CD4-positive, alpha-beta T cell treated with Interleukin-4 for 4 hours (primary cell): ENCODE data around the gene HOXD9.

Experiments used
- DNase-seq: peaks from one replicate; pipeline ENCODE4 v3.0.0-alpha.2; 2020

Gene HOXD9

DNA sequence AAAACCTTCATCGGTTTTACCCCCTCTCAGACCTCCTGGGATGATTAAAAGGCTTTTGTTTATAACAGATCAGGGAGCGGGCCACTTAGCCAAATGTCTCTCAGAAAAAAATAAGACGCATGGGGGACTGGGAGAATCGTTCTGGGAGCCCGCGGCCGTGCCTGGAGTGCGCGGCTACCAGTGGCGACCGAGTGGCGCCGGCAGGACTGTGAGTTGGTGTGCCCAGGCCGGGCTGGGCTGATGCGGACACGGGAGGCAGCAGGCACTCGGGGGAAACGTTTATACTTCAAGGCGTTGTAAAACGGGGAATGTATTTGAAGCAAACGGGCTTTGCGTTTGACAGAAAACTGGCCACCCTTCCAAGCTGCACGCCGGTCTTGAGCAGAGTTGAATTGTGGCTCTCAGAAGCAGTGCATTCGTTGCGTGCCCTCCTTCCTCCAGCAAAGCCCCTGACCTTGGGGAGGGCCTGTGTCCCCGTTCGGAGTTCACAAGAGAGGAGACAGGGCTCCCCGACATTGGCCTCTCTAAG is 10.6 kb upstream of the HOXD9 start:
- DNase-seq, result no peak

DNA sequence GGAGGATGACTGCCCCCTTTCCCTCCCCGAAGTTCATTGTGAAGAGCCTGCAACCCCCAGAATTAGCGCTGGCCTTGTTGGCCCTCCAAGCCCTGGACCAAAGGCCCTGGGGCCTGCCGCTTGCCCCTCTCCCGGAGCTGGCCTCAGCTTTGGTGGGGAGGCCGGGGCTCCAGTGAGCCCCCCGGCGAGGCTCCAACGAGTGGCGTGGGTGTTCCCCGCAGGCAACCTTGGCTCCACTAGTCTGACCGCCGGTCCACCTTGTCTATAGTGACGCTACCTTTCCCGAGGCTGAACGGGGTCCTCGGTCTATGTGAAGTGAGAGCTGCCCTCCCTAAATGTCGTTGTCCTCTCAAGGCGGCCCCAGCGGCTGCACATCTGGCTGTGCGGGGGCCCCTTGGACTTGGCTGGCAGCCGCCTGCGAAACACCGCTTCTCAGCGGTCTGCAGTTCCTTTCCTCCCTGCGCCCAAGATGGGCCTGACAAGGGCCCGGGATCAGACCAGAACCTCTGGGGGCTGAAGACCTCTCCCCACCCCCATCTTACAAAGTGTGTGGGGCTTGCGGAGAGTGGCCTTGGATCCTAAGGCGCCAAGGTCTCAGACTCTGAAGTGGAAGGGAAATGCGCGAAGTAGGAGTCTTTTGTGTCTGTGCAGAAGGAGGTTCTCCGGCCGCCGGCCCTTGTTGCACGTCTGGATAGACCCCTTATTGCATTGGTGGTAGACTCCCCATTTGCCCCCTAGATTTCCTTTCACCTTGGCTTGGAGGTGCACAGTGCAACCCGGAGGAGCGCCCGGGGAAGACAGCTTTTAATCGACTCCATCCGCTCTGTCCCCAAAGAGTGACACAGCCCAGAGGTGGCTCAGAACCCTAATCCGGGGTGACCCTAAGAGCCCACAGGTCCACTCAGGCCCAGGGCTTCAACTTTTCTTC is 9.9 kb upstream of the HOXD9 start:
- DNase-seq, result no peak

DNA sequence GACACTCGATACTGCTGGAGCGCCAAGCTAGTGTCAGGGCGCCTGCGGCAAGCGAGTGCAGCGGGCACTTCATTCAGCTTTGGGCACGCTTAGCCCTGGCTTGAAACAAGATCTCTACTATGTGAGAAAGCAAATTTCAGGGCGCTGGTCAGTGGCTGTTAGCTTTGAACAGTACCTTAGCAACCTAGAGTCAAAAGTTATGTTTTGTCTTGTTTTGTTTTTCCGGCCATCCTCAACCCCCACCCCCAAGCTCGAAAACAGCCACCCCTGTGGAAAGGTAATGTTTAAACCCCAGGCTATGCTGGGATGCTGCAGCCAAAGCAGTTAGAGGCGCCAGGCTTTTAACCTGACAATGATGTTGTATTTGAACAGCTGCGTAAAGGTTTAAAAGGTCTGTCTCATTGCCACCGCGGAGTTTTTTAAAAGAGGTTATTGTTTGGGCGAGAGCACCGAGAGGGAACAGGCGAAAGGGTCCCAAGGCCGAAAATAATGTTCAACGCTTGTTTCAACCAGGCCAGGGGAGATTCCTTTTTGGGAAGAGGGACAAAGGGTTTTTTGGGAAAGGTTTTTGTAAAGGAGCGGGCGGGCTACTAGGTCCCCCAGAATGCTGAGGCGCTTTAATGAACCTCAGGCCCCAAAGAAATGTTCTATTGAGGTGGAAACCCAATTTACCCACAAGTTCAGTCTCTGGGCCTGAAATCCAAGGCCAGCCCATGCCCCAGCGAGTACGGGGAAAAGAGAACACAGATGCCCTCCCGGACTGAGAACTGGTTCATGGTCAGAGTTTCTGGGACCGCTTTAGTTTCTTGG is 8.2 kb upstream of the HOXD9 start:
- DNase-seq, result no peak

DNA sequence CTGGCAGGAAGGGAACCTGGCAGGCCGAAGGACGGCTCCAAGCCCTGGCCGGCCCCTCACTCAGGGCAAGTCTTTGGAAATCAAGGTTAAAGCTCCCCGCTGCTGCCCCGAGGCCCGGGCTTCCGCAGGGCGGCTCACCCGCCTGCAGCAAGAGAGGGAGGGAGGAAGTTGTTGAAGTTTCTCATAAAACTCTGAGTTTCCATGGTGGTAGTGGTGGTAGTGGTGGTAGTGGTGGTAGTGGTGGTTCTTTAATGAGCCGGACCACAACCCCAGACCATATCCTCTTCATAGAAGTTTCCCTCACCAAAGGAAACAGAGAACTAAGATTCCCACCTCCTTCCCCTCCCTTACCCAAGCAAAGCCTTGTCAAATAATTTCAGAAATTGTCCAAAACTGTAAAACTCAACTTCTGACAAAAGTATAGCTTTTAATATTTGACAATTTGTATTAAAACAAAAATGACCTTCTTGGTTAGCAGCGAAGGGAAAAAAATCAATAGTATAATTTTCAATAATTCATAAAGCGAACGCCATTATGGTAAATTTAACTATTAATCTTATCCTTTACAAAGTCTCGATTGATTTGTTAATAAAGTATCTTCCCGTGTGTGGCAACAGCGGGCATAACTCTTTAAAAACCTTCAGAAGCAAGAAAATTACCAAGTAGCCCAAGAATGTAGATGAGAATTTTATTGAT is 7.4 kb upstream of the HOXD9 start:
- no peak for DNase-seq

DNA sequence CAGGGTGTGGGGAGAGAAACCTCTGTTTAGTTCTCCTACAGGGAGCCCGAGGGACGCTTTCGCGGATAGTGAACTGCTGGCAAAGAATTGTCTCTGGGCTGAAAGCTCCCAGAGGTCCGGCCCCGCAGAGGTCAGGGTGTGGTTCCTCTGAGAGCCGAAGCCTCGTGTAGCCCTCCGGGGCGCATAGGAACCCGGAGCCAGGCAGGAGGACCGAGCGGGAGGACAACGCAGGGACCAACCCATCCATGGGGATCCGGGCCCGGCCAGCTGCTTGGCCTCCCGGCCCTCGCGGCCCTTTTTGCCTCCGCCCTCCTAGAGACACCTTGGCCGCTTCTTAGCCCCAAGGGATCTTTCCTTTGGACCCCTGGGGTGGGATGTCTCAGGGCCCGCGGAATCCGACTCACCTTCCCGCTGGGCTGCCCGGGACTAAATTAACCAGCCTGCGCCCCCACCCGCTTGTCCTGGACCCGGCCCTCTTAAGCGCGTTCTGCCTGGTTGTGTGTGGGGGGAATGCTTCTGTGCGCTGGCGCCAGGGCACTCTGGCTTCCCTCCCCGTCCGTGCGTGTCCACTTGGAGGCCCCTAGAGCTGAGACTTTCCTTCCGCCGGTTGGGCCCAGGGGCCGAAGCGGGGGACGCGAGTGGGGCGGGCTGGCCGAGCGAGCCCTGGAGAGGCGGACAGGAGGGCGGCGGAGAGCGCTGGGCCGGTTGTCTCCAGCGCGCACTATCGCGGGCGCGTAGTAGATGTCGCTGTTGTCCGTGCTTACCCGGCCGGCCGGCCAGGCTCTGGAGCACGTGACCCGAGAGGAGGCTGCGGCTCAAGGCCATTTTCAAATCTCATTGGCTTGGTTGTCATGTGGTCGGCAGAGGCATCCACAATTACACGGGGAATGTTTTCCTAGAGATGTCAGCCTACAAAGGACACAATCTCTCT is 6.4 kb upstream of the HOXD9 start, which contains the start of gene HOXD10:
Gene HOXD10 (plus strand): TSS at position 896 of the 931 bp plus-strand sequence. CDS start 56 bp downstream, outside the sequence.
- no peak for DNase-seq

DNA sequence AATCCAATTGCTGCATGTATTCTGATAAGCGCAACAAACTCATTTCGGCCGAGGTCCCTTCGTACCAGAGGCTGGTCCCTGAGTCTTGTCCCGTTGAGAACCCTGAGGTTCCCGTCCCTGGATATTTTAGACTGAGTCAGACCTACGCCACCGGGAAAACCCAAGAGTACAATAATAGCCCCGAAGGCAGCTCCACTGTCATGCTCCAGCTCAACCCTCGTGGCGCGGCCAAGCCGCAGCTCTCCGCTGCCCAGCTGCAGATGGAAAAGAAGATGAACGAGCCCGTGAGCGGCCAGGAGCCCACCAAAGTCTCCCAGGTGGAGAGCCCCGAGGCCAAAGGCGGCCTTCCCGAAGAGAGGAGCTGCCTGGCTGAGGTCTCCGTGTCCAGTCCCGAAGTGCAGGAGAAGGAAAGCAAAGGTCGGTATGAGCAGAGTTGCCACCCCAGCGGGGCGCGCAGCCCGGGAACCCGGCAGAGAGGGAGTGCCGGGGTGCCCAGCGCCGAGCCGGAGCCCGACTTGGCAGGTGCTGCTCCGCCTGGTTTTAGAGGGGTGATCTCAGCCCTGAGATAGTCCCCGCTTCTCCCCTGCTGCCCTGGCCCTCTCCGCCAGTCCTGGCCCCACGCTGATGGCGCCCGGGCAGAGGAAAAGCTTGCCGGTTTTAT is 5.2 kb upstream of the HOXD9 start:
- no peak for DNase-seq

DNA sequence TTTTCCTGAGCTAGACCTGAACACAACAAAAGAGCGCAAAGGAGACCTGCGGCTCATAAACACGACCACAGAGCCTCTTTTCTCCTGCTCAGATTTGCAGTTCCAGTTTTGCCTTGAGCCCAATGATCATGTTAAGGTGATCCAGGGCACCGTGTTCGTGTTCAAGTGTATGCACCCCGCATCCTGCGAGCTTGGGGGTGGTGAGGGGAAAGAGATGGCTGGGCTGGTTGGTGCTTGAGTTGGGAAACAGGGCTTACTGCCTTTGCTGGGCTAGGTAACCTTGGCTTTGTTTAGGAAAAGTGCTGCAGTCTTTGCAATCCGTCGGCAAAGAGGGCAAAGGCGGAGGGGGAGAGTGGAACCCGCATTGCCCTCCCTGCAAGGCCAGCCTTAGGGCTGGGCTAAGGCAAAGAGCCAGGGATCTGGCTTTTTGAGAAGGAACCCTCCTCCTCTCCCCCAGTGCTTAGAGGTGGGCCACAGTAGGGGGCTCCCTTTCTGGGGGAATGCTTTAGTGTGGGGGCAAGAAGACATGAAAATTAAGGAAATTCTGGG is 4.6 kb upstream of the HOXD9 start:
- DNase-seq, result no peak

DNA sequence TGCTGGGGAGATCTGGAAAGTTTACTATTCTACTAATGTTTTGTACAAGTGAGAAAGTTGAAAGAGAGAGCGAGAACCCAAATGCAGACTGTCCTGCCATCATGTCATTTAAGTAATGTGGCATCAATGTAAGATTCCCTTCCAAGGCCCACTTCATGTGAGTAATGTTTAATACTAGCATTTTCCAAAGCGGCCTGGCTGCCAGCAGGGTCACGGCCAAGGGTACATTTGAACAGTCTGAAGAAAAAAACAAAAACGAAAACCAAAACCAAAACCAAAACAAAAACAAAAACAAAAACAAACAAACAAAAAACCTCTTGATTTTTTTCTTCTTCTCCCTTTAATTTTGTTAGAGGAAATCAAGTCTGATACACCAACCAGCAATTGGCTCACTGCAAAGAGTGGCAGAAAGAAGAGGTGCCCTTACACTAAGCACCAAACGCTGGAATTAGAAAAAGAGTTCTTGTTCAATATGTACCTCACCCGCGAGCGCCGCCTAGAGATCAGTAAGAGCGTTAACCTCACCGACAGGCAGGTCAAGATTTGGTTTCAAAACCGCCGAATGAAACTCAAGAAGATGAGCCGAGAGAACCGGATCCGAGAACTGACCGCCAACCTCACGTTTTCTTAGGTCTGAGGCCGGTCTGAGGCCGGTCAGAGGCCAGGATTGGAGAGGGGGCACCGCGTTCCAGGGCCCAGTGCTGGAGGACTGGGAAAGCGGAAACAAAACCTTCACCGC is 3.7 kb upstream of the HOXD9 start:
- no peak for DNase-seq

DNA sequence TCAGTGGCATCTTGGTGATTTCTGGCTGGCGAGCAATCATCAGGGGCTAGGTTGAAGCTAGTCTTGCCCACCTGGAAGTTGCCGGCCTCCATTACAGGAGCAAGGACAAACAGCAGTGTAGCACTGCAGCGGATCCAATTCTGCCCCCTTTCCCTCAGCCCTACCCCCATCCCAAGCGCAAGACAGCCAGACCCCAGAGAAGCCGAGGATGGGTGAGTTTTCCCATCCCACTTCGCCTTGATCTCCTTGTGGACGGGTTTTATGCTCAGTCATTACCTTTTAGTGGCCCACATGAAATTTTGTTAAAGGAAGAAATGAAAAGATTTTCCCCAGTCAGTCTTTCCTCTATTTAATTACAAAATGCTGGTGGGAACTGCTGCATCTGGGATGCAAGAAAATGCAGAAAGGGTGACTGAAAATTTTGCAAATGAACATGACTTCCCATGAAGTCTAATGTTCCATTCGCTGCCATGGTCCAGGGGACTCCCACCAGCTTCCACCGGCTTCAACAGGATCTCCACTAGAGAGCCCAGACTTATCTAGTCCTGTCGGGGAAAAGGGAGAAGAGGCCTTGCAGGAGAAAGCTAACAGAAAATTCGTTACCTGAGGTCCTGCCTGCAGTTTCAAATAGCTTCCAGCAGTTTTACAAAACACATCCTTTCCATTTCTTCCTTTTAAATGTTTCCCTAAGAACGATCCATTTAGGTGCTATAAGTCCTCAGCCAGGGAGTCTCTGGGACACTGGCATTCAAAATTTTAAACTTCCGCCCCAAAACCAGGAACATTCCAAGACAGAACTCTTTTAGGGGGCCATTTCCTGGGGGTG is 1.9 kb upstream of the HOXD9 start:
- DNase-seq, result no peak

DNA sequence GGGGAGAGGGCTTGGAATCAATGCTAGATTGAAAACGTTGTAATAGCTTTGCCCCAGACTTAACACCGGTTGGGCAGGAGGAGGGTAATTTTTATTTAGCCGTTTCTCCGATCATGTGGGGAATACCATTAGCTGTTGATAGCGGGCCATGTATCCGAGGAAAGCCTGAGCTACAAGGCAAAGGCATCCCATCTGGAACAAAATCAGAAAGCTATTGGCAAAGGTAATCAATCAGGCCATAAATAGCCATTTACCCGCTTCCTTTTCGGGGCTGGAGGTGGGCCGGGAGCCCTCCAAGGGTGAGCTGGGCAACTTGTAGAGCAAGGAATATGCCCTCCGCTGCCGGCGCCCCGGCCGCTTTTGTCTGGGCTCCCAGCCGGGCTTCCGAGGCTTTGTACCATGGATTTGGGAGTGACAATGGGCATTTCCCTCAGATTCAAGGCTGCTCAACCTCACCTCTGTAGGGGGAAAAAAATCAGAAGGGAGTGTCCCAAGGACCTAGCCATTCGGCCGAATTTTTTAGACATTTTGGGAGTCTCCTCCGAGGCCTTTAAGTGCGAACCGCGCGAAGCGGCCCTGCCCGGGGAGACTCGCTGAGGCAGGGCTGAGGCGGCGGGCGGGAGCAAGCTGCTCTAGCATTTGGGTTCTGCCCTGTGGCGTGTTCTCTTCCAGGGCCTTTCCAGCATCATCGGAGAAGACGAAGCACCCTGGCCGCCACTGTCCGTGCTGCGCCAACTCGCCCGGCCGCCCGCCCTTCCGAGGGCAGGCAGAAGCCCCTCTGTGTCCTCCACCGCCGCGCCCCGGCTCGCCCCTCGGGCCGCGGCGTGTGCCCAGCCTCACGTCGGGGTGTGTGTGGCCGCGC is 1.1 kb upstream of the HOXD9 start:
- DNase-seq, result no peak

DNA sequence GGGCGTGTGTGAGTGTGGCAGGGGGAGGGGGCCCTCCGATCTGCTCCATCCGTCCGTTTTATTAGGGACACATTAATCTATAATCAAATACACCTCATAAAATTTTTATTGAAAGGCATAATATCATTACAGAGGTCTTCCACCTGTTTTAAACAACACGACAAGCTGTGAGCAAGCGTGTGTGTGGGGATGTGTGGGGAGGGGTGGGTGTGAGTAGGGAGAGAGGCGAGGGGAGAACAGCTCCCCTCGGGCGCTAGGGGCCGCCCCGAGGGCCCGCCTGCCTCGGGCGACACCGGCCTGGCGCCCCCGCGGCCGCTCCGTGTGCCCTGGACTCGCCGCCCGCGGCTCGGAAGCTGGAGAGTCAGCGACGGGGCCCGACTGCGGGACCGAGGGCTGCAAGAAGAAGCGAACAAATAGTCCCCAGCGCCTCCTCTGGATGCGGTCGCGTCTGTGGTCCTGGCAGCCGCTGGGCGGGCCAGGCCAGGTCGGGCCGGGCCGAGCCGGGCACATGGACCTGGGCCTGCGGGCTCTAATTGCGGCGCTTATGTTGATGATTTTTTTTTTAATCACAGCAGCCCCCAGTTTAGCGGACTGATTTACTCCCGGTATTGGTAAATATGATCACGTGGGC is 352 bp upstream of the HOXD9 start:
- DNase-seq, result no peak

DNA sequence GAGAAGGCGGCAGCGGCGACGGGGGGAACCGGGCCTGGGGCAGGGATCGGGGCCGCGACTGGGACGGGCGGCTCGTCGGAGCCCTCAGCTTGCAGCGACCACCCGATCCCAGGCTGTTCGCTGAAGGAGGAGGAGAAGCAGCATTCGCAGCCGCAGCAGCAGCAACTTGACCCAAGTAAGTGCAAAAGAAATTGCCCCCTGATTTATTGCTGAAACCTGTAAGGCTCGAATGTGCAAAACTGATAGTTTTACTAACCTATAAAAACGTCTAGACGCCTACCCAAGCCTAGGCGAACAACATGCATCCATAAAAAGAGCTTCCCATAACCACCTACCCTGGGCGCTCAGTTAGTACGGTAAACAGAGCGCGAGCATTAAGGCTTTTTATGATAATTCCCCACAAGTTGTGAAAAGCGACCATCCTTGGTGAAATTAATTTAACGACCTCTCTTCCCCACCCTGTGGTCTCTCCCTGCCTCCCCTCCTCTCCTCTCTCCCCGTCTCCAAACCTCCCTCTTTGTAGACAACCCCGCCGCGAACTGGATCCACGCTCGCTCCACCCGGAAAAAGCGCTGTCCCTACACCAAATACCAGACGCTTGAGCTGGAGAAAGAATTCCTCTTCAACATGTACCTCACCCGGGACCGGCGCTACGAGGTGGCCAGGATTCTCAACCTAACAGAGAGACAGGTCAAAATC is 1.0 kb downstream of the HOXD9 start:
- DNase-seq, result no peak

DNA sequence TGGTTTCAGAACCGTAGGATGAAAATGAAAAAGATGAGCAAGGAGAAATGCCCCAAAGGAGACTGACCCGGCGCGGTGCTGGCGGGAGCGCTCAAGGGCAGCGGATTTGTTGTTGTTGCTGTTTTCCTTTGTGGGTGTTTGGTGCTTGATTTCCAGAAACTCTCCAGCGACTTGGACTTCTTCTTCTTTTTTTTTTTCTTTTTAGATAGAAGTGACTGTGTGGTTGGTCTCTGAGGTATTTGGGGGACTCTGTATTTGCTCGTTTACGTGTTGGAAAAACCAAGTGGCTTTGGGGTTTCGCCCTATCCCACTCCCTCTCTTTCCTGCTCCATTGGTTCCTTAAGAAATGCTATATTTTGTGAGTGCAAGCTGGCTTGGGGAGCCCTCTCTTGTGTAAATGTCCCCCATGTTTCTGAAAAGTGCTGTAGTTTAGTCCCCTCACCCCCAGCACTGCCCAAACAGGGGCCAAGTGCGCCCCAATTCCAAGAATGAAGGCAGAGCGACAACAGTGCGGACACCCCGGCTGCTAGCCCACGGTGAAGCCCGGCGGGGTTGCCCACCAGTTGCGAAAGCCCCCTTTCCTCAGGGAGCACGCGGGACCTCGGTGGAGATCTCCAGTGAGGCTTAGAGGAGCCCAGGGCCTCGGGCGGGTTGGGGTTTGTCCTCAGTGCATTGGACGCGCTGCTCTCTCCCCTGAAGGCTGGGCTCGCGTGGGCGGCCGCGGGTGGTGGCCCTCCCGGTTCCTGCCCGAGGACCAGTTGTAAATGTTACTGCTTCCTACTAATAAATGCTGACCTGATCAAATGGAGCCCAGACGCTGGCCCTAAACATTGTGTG is 1.8 kb downstream of the HOXD9 start:
- no peak for DNase-seq

DNA sequence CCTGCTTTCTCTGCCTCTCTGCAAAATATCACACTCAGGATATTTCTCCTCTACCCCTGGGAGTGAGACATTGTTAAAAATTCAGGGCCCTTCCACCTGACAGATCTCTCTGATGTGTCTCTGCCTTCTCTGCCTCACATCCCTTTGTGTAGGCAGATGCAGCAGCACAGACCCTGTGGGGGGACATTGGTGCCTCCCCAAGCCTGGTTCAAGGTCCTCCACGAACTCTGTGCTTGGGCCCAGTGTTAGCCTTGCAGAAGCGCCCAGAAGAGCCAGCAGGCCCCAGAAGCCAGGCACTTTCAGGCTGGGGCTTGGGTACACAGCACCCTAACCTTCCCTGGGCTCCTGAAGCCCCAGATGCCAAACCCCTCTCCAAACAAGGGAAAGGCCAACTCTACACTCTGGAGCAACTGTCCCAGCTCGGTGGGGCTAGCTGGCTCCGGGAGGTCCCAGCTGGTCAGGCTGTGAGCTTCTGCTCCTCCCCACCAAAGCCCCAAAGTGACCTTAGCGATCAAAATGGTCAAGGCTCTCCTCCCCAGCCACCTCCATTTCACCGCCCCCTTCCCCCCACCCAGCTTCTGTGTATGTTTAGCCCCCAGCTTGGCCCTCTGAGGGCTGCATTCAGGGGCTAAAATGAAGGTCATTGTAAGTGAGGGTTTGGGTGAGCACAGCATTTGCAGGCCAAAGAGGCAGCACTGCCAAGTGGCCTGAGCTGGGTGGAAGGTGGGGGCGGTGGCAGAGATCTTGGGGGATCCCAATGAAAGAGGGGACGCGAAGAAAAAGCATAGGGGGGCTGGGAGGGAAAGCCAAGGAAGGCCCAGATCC is 2.6 kb downstream of the HOXD9 start:
- no peak for DNase-seq

DNA sequence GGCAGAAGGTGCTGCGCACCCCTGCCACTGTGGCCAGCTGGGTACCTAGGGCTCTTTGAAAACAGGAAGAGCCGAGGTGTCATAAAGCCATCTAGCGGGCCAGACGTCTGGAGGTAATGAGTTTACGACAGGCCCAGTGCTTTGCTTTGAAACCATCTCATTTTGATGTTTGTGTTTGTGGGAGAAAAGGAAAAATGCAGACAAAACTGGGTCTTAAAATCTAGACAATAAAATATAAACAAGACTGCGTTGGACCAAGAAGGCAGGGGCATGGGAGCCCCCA is 3.2 kb downstream of the HOXD9 start:
- DNase-seq, result no peak
